NCI-H2029 treated with DMSO at 0.1 percent for 48 hours (cell line): ENCODE measurements around the gene CARD16.

ENCODE experiments used
- DNase-seq: peaks from one replicate; lab custom pipeline; 2025; lab: John Stamatoyannopoulos, UW

The CARD16 gene

DNA sequence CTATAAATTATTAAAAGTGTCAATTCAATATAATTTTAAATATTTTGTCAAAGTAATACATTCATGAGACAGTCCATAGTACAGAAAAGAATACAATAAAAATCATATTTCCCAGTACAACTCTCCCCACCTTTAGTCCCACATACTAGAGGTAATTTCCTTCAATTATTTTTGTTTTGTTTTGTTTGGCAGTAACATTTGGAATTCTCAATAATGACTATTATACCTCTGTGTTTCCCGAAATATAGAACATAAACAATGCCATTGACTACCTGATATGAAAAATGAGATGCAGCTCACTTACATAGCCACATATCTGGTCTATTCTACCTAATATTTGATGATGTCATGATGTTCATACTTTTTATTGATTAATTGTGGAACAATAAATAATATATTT lies 52.4 kb downstream of the CARD16 start:
- no peak for DNase-seq

- DNase-seq = no peak
These were observed 53.1 kb downstream of the CARD16 start for GRCh38 chr11:104991994-104992393.
